Psoas muscle (tissue), 8 donors: ENCODE results near the gene FRZB. TPM values are rescaled to one million over a fixed set of nuclear protein-coding genes. Genes with fewer than 3 reads are reported as not detected.

Source experiments
- ATAC-seq, 4 donors: fragments of 200-7000 bp; cut with Tn5 transposase; one replicate each; pipeline ENCODE4 v1.9.1; 2020; ENCODE audit warnings: moderate library complexity in 3 of 4, mild to moderate bottlenecking in 2 of 4
- DNase-seq, 2 donors: peaks; one replicate each; pipeline ENCODE4 v3.0.0-alpha.2; 2020
- H3K27ac ChIP-seq: fragments of 200-600 bp; one replicate; pipeline ENCODE4 v1.8.0; 2022
- H3K27me3 ChIP-seq, 3 donors: fragments of 200-600 bp in 1 of 3; one replicate each; pipeline versions ENCODE4 v1.6.1 to v1.8.0; 2013 to 2022; ENCODE audit warnings: low read length in 2 of 3, mild to moderate bottlenecking in 2 of 3, moderate library complexity in 1 of 3; ENCODE audit not compliant: insufficient read depth in 3 of 3
- H3K36me3 ChIP-seq, 2 donors: fragments of 200-600 bp in 1 of 2; one replicate each; pipeline versions ENCODE4 v1.6.1 to v1.8.0; 2013 to 2022; ENCODE audit warnings: low read depth in 1 of 2, mild to moderate bottlenecking in 1 of 2, moderate library complexity in 1 of 2; ENCODE audit not compliant: insufficient read depth in 1 of 2
- H3K4me1 ChIP-seq: fragments of 200-600 bp; one replicate; pipeline ENCODE4 v1.8.0; 2022
- H3K4me3 ChIP-seq: fragments of 200-600 bp; one replicate; pipeline ENCODE4 v1.8.0; 2022; ENCODE audit warnings: mild to moderate bottlenecking
- H3K9me3 ChIP-seq: fragments of 200-600 bp; one replicate; pipeline ENCODE4 v1.8.0; 2022
- CTCF ChIP-seq: fragments of 200-600 bp; IDR thresholded peaks from one replicate; pipeline ENCODE4 v1.8.0; 2022; ENCODE audit warnings: antibody characterized with exemption
- WGBS, 3 donors: extraction: QIAGEN DNeasy Blood & Tissue Kit; methylation state at CpG; one replicate each; pipeline versions ENCODE4 v1.1.6 to v1.1.7; 2013; 5-methylcytosine and 5-hydroxymethylcytosine counted together
- intact Hi-C, 2 donors: fragments of 100-400 bp; cut with DNase I; formaldehyde crosslinking; loops; one replicate each; pipeline versions ENCODE4 v1.11.0 to v1.14.2; 2022
- polyA plus RNA-seq, 3 donors: library from polyadenylated mRNA; stranded (reverse); fragments of 200-250 nt; gene quantifications; one replicate each; pipeline ENCODE4 v1.2.3, GENCODE V29; 2013
- total RNA-seq, 4 donors: library from RNA; stranded (reverse); fragmentation: NEBNext Ultra II Directional in 2 of 4; extraction: Animal tissue kit (Norgen Biotek cat#: 25700) in 2 of 4; gene quantifications; one replicate each; pipeline versions ENCODE4 v1.2.1 to v1.2.4, GENCODE V29; 2021 to 2023
- donor health status: healthy with polysubstance abuse.
- donor health status: DM: no; HTN: no; CAD: no; lungs with moderate emphysema.
- donor health status: Bipolar disorder and iron deficiency.
- donor health status: healthy.
- donor health status: DM: yes; HTN: yes; CAD: no.
- donor health status: DM: no; HTN: no; CAD: no.
- donor health status: DM: no; HTN: no; CAD: no.
- donor health status: DM: yes; HTN: yes; CAD: no.

FRZB gene
- total and polyA plus RNA-seq, 7 donors = 0.57 to 19.8 (median 2.7) TPM

GRCh38 chr2:182906454-182906853 is 40.0 kb upstream of the FRZB start:
- intact Hi-C loops = no loop called here
- Histone ChIP-seq H3K27ac (peak overlapping the region; percentile 85), H3K9me3 (no peaks in the 10 kb centered on the region), H3K4me1 (peaks cover 8% of the 10 kb centered on the region), H3K4me3 (no peak overlapping the region), H3K36me3 (peaks cover 0 to 5% of the 10 kb centered on the region in 2 donors), H3K27me3 (no peaks in the 10 kb centered on the region)
- ATAC-seq = no peak
- TF ChIP-seq CTCF = no peak
- DNase-seq = no peak

- no peaks in the 10 kb centered on the region for H3K36me3 ChIP-seq
- DNase-seq (no peak), ATAC-seq (no peak)
- peak overlapping the region; percentile 26 for H3K27ac ChIP-seq
- 78 to 100% (median 86%) methylated on average over 1 of the region's 1 CpG for WGBS, 3 donors
- H3K27me3 ChIP-seq = no peaks in the 10 kb centered on the region
- no peak overlapping the region for H3K4me3 ChIP-seq
- H3K9me3 ChIP-seq = no peaks in the 10 kb centered on the region
- intact Hi-C loops = no loop called here
- H3K4me1 ChIP-seq = peaks cover 8% of the 10 kb centered on the region
- no peak for TF ChIP-seq CTCF
Measured at GRCh38 chr2:182904844-182905243, 38.4 kb upstream of the FRZB start.

GRCh38 chr2:182903566-182903965 is 37.1 kb upstream of the FRZB start:
- no peak for TF ChIP-seq CTCF
- Histone ChIP-seq H3K36me3 (no peaks in the 10 kb centered on the region), H3K27me3 (no peaks in the 10 kb centered on the region), H3K4me3 (no peak overlapping the region), H3K27ac (no peak overlapping the region), H3K4me1 (peaks cover 8% of the 10 kb centered on the region), H3K9me3 (no peaks in the 10 kb centered on the region)
- no peak for ATAC-seq
- DNase-seq = no peak
- WGBS, 3 donors = 82 to 89% (median 85%) methylated on average over 2 of the region's 2 CpGs
- intact Hi-C loops = no loop called here

- Histone ChIP-seq H3K4me3 (no peak overlapping the region), H3K27me3 (no peaks in the 10 kb centered on the region), H3K36me3 (no peaks in the 10 kb centered on the region), H3K9me3 (no peaks in the 10 kb centered on the region), H3K27ac (no peak overlapping the region), H3K4me1 (peaks cover 6% of the 10 kb centered on the region)
- intact Hi-C loops = no loop called here
- no peak for TF ChIP-seq CTCF
- no peak for DNase-seq
- ATAC-seq = peak in 1 of 4 donors; percentile 19
- WGBS, 3 donors = 91 to 93% (median 92%) methylated on average over 6 of the region's 6 CpGs
Measured at GRCh38 chr2:182901748-182902147, 35.3 kb upstream of the FRZB start.

- intact Hi-C loops = no loop called here
- DNase-seq = no peak
- no peaks in the 10 kb centered on the region for H3K27me3 ChIP-seq
- TF ChIP-seq CTCF = no peak
- no peak for ATAC-seq
- no peaks in the 10 kb centered on the region for H3K36me3 ChIP-seq
- no peaks in the 10 kb centered on the region for H3K9me3 ChIP-seq
- H3K27ac ChIP-seq = no peak overlapping the region
- WGBS, 3 donors = 80 to 96% (median 87%) methylated on average over 1 of the region's 1 CpG
- no peaks in the 10 kb centered on the region for H3K4me1 ChIP-seq
- no peak overlapping the region for H3K4me3 ChIP-seq
Measured at GRCh38 chr2:182898718-182899117, 32.3 kb upstream of the FRZB start.
